Stimulated activated CD4-positive, alpha-beta T cell treated with anti-CD3 and anti-CD28 coated beads, Interleukin-4, amount 100 ng/mL, for 24 hours (primary cell): ENCODE measurements around the gene INMT.
A peak's percentile ranks its signal among the peaks of the same experiment; 100 is the strongest.

Experiments used
- DNase-seq: peaks from one replicate; pipeline ENCODE4 v3.0.0-alpha.2; 2020

INMT gene

DNA sequence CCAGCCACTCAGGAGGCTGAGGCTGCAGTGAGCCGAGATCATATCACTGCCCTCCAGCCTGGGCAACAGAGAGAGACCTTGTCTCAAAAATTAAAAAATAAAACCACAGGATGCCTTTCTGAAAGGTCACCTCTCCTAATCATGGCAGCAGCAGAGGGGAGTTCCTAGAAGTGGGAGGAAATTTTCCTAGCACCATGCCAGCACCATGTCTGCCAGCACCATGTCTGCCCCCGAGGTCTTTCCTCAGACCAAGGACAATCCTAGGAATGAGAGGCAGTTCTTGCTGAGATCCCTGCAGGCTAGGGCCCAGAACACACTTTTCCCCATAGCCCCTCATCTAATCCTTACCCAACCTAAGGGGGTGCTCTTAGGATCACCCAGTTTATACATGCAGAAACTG lies 22.3 kb upstream of the INMT start:
- no peak for DNase-seq

GRCh38 chr7:30730097-30730496 lies 21.8 kb upstream of the INMT start:
- DNase-seq: no peak

DNA sequence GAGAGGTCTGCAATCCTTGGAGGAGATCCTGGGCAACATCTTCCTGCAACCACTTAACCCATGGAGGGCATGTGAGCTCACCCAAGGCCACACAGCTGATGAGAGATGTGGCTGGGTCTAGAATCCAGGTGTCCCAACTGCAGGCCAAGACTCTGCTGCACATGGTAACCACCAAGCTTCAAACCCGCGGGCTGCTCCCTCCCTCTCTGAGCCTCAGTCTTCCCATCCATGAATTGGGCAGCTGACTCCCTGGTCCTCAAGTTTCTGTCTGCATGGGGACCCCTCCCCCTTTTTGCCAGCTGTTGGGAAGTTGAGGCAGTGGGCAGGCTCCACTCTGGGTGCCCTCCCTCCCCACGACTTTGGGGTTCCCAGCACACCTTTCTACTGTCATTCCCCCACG lies 20.9 kb upstream of the INMT start:
- DNase-seq: no peak

DNA sequence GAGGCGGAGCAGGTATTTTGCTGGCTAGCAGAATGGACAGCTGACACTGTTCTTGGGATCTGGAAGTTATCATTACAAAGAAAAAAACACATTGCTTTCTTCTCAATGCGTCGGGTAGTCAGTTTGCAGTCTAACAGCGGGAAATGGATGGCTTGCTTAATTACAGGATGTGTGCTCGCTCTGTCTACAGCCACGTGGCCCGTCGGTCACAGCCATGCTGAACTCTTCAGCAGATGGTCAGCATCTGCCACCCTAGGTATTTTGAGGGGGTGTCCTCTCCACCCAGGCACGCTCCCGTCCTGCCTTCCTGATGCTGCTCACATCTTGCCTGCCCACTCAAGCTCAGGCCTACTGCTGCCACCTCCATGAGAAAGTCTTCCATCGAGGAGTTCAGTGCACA lies 20.4 kb upstream of the INMT start:
- DNase-seq: no peak

DNA sequence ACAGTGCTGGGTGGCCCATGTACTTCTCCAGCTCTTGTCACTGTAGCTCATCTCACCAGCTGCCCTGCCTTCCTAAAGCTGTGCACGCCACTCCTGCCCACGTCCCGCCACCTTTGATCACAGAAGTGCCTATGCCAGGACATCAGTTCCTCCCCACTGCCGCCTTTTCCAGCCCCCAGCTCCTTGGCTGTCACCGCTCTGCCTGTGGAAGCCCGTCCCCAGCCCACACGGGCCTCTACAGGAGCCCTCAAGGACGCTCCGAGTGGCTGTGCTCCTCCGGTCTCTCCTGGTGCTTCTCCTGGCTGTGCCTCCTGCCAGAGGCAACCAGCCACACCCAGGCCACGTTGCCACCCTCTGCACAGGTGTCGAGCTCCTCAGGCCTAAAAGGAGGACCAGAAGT lies 19.3 kb upstream of the INMT start:
- DNase-seq: no peak

DNA sequence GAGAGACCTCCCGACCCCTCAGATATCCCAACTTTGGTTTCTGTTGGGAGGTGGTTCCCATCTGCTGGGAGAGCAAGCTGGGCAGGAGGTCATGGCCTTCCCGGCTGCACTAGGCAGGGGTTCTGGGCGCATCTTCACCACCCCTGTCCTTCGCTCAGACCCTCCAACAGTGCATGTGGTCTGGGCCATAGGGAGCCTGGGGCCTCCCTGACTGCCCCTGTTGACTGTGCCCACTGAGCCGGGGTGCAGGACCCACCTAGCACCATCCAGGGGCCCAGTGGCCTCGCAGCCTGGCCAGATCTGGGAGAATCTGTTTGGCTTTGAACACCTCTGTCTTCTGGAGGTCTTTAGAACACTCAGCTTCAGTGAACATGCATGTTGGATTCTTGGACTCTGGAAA lies 18.7 kb upstream of the INMT start:
- DNase-seq: no peak

GRCh38 chr7:30733691-30734090 lies 18.2 kb upstream of the INMT start:
- no peak for DNase-seq

- no peak for DNase-seq
These were observed 17.4 kb upstream of the INMT start for GRCh38 chr7:30734497-30734896.

GRCh38 chr7:30735631-30736030 lies 16.3 kb upstream of the INMT start:
- no peak for DNase-seq

DNA sequence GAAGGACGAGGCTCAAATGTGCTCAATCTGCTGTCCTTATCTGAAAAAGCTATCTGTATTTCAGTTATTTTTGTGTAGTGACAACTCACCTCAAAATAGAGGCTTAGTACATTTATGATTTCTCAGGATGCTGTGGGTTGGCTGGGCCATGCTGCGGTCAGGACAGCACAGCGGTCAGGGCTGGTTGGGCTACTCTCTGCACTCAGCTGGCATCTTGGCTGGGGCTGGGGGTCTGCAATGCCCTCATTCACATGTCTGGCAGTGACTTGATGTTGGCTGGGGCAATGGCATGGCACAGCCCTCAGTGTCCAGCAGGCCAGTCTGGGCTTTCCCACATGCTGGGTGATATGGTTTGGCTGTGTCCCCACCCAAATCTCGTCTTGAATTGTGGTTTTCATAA lies 15.6 kb upstream of the INMT start:
- no peak for DNase-seq

DNA sequence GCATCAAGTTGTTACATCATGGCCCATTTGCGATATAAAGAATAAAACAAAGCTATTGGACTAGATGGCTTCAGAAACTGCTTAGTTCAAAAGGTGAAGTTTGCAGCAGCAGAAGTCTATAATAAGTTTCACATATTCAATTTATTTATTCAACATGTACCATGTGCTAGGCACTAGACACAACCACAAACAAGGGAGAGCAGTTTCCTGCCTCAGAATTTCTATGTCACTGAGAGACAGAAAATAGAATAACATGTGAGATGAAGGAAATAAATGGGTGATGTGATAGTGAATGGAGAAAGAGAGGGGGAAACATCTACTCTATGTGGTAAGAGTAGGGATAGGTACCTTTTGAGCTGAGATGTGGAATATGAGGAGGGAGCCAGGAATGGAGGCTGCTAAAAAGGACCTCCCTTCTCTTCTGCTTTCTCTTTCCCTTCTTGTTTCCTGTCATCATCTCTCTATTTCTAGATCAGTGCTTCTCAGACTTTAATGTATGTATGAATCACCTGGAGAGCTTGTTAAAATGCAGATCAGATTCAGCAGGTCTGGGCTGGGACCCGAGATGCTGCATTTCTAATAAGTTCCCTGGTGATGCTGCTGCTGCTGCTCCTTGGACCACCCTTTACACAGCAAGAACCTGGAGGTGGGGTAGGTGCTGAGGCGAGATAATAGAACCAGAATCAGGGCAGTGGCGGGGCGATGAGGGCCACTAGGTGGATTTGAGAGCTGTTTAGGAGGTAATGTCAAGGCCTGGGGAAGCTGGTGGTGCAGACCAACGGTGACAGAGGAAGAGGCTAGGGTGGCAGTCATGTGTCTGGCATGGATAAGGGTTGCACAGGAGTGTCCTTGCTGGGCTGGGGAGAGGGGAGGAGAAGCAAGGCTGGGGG lies 13.7 kb upstream of the INMT start:
- no peak for DNase-seq

GRCh38 chr7:30739691-30740090 lies 12.2 kb upstream of the INMT start:
- DNase-seq: no peak

DNA sequence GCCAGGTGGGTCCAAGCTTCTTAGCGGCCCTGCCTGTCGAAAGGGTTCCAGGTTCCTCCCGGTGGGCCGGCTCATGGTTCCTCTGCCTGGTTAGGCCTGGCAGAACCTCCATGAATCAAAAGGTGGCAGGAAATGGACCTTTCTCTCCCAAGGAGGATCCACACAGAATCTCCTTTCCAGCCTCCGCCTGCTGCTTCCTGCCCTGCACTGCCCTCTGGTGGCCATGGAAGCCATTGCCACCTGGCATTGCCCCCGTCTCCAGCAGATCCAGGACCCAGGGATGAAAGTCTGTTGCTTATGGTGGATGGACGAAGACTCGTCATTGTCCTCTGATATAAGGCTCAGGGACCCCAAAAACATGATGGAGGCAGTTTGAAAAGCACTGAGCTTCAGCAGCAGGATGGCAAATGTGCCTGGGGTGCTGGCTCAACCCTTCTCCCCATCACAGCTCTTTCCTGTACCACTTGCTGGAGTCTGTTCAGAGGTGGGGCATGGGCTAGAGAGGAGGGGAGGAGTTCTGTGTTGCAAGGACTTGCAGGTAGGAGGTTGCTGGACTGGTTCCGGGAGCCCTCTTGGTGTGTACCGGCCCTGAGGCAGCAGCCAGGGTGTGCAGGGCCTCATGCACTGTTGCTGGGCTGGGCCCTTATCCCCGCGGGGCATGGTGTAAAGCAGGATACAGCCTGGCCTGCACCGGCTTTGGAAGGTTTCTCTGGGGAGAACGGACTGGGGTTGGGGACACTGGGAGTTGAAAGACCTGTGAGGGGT lies 11.3 kb upstream of the INMT start:
- peak; percentile 76 for DNase-seq

- DNase-seq: no peak
These were observed 10.6 kb upstream of the INMT start for GRCh38 chr7:30741289-30741688.

DNA sequence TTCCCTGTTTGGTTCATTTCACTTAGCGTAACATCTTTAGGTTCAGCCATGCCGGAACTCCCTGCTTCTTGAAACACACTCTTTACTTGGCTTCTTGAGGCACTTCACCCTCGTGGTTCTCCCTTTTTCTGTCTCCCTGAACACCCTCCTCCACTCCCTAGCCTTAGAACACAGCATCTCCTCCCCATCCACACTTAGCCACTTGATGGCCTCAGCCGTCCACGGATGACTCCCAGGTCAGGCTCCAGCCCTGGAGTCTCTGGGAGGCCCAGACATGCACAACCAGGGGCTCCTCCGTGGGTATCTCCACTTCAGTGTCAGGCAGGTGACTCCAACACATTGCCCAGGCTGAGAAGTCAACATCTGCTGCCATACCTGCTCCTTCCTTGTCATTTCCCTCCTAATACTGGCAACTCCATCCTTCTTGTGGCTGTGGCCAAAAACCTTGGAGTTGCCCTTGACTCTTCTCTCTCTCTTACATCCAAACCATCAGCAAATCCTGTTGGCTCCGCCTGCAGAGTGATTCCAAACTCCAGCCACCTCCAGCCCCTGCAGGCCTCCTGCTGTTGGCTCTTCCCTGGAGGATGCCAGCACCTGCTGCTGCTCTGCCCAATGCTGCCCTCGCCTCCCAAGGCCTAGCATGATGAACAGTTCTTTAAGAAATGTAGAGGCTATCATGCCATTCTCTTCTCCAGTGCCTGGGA lies 8.4 kb upstream of the INMT start:
- DNase-seq: no peak

- no peak for DNase-seq
These were observed 7.9 kb upstream of the INMT start for GRCh38 chr7:30744075-30744417.

DNA sequence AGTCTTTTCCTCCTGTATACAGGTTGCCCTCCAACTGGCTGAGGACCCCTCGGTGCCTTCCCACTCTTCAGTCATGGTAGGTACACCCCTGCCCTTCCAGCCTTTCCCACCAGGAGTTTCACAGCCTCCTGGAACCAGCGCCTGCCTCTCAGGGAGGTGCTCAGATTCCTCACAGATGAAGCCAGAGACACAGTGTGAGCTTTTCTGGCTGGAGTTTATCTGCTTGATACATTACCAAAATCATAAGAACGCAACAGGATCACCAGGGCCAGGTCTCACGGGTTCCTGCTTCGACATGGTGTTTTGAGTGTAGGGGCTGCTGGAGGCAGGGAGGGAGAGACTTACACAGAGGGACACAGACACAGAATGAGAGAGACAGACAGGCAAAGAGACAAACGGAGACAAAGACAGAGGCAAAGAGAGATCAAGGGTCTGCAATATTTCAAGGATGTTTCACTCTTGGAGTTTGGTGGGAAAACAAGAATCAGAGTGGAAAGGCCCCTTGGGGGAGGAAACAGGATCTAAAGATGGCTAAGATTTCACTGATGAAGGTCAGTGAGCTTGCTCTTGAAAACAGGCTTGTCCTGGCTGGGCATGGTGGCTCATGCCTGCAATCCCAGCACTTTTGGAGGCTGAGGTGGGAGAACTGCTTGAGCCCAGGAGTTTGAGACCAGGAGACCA lies 6.5 kb upstream of the INMT start:
- DNase-seq: no peak

GRCh38 chr7:30750010-30750409 lies 1.9 kb upstream of the INMT start:
- DNase-seq: no peak

- DNase-seq: no peak
These were observed 968 bp upstream of the INMT start for GRCh38 chr7:30750683-30751650.

DNA sequence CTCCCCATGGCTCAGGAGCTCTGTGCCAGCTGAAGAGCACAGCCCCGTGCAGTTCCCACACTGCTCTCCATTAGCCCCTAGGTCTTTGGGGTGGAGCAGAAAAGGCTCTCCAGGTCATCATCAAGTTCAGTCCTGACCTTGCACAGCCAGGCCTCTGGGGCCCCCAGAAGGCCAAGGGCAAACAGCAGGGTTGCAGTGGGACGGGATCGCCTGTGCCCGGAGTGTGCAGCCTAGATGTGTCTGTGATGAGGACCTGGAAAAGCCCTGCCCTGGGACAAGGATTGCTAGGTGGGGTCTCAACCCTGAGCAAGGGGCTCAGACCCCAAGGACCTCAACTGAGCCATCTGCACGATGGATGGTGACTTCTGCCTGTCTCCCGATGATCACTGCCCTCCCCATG lies 549 bp downstream of the INMT start:
- no peak for DNase-seq

DNA sequence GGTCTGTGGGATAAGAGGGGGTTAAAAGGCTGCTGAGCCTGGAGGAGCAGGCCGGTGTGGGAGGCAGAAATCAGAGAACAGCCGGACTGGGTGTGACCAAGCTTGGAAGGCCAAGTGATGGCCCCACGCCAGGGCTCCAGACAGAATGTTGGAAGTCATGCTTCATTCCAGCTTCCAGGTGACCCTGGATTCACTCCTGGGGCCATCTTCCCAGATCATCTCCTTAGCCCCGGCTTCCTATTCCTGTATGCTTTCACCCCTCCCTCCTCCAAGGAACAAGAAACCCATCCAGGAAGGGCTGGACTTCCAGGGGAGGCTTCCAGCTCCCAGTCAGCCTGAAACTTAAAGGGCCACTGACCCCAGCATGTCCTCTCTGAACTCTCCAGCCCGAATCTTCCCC lies 1.0 kb downstream of the INMT start:
- DNase-seq: no peak

DNA sequence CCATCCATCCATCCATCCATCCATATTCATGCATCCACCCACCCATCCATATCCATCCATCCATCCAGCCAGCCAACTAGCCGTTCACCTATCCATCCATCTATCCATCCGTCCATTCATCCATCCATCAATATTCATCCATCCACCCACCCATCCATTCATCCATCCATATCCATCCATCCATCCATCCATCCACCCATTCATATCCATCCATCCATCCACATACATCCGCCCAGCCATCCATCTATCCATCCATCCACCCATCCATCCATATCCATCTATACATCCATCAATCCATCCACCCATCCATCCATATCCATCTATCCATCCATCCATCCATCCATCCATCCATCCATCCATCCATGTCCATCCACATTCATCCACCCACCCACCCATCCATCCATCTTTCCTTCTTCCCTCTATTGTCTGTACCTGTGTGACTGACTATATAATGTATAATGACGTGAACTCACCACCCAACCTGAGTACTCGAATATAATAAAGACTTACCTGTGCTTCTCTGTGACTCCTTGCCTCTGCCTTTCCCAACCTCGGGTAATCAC lies 2.5 kb downstream of the INMT start:
- no peak for DNase-seq
